IMR-90 (cell line): ENCODE results near the gene LMO4. TPM values are rescaled to one million over a fixed set of nuclear protein-coding genes. Genes with fewer than 3 reads are reported as not detected.

Experiments
- ATAC-seq: fragments of 200-7000 bp; cut with Tn5 transposase; 2 replicates; pipeline ENCODE4 v1.9.1; 2020; ENCODE audit warnings: low read depth, mild to moderate bottlenecking, moderate library complexity
- BruUV-seq: library from RNA; stranded (reverse); fragments of 400-500 nt; replicated peaks from 2 replicates; lab custom pipeline; 2021; lab: Mats Ljungman, UMichigan
- CTCF ChIA-PET: fragments of 300-600 bp; formaldehyde crosslinking; extraction: SDS; loops from one replicate; lab custom pipeline; 2021; ENCODE audit warnings: antibody characterized with exemption; lab: Yijun Ruan, JAX
- POLR2A ChIA-PET: fragments of 300-600 bp; sonication (Branson Sonifier 250); formaldehyde crosslinking; loops from one replicate; lab custom pipeline; 2022; ENCODE audit warnings: antibody characterized with exemption; ENCODE audit not compliant: unreplicated experiment; lab: Charles Lee
- DNase-seq: peaks from one replicate; pipeline ENCODE4 v3.0.0; 2013
- H2AFZ ChIP-seq: replicated peaks from 2 replicates; pipeline ENCODE3; 2013; ENCODE audit warnings: low read length, mild to moderate bottlenecking; ENCODE audit not compliant: poor library complexity
- H2AK5ac ChIP-seq: 2 replicates; pipeline ENCODE4 v1.6.1; 2013; ENCODE audit warnings: low read depth, low read length, inconsistent platforms
- H2AK9ac ChIP-seq: replicated peaks from 2 replicates; pipeline ENCODE3; 2013; ENCODE audit warnings: mild to moderate bottlenecking, low read depth, low read length, moderate library complexity; ENCODE audit not compliant: poor library complexity
- H2BK120ac ChIP-seq: 2 replicates; pipeline ENCODE4 v1.6.1; 2013; ENCODE audit warnings: low read depth, low read length, inconsistent platforms
- H2BK15ac ChIP-seq: 3 replicates; pipeline ENCODE4 v1.6.1; 2013; ENCODE audit warnings: low read depth, low read length, inconsistent platforms
- H2BK20ac ChIP-seq: 2 replicates; pipeline ENCODE4 v1.6.1; 2013; ENCODE audit warnings: low read depth, mild to moderate bottlenecking, inconsistent platforms, low read length, moderate library complexity
- H2BK5ac ChIP-seq: 2 replicates; pipeline ENCODE4 v1.6.1; 2013; ENCODE audit warnings: mild to moderate bottlenecking, low read depth, low read length, inconsistent platforms; ENCODE audit not compliant: poor library complexity, severe bottlenecking
- H3K14ac ChIP-seq: replicated peaks from 2 replicates; pipeline ENCODE4 v1.6.1; 2013; ENCODE audit warnings: low read depth, low read length, inconsistent platforms
- H3K18ac ChIP-seq: 2 replicates; pipeline ENCODE4 v1.6.1; 2013; ENCODE audit warnings: low read depth, low read length, control low read depth
- H3K23ac ChIP-seq: 2 replicates; pipeline ENCODE4 v1.6.1; 2013; ENCODE audit warnings: low read depth, low read length, inconsistent platforms
- H3K27ac ChIP-seq: 2 replicates; pipeline ENCODE4 v1.5.1; 2013; ENCODE audit warnings: mild to moderate bottlenecking, control low read depth, low read length; ENCODE audit not compliant: insufficient read depth
- H3K27me3 ChIP-seq: 2 replicates; pipeline ENCODE4 v1.6.1; 2013; ENCODE audit warnings: low read length; ENCODE audit not compliant: control insufficient read depth, insufficient read depth
- H3K36me3 ChIP-seq: 2 replicates; pipeline ENCODE4 v1.6.1; 2013; ENCODE audit warnings: low read length, mixed read lengths; ENCODE audit not compliant: control insufficient read depth, insufficient read depth
- H3K4ac ChIP-seq: 2 replicates; pipeline ENCODE4 v1.6.1; 2013; ENCODE audit warnings: low read depth, low read length, inconsistent platforms
- H3K4me1 ChIP-seq: 2 replicates; pipeline ENCODE4 v1.6.1; 2013; ENCODE audit warnings: low read length, mixed read lengths; ENCODE audit not compliant: control insufficient read depth, insufficient read depth
- H3K4me2 ChIP-seq: 2 replicates; pipeline ENCODE4 v1.6.1; 2013; ENCODE audit warnings: low read depth, mild to moderate bottlenecking, control low read depth, low read length, moderate library complexity
- H3K4me3 ChIP-seq: 2 replicates; pipeline ENCODE4 v1.5.1; 2013; ENCODE audit warnings: low read depth, mild to moderate bottlenecking, control low read depth, low read length, moderate library complexity; ENCODE audit not compliant: insufficient read depth
- H3K56ac ChIP-seq: 2 replicates; pipeline ENCODE4 v1.6.1; 2013; ENCODE audit warnings: low read length, inconsistent platforms; ENCODE audit not compliant: insufficient read depth; ENCODE audit errors: extremely low read depth
- H3K79me1 ChIP-seq, 2 experiments: 2 replicates each; pipeline ENCODE4 v1.6.1; 2013; ENCODE audit warnings: low read length in 2 of 2, inconsistent platforms in 1 of 2, low read depth in 1 of 2
- H3K9ac ChIP-seq: 2 replicates; pipeline ENCODE4 v1.6.1; 2013; ENCODE audit warnings: low read depth, low read length, control low read depth
- H3K9me1 ChIP-seq: 2 replicates; pipeline ENCODE4 v1.6.1; 2013; ENCODE audit warnings: low read length, inconsistent platforms; ENCODE audit not compliant: insufficient read depth
- H3K9me3 ChIP-seq: 2 replicates; pipeline ENCODE4 v1.6.1; 2013; ENCODE audit warnings: low read length; ENCODE audit not compliant: control insufficient read depth, insufficient read depth
- H4K20me1 ChIP-seq: 2 replicates; pipeline ENCODE4 v1.6.1; 2013; ENCODE audit warnings: low read length, inconsistent platforms; ENCODE audit not compliant: insufficient read depth
- H4K5ac ChIP-seq: 2 replicates; pipeline ENCODE4 v1.6.1; 2013; ENCODE audit warnings: mild to moderate bottlenecking, low read depth, low read length, control low read depth
- H4K8ac ChIP-seq, 2 experiments: 2 replicates each; pipeline ENCODE4 v1.6.1; 2013; ENCODE audit warnings: low read depth in 2 of 2, low read length in 2 of 2, control low read depth in 1 of 2, inconsistent platforms in 1 of 2
- H4K91ac ChIP-seq: 2 replicates; pipeline ENCODE4 v1.6.1; 2013; ENCODE audit warnings: low read depth, low read length, inconsistent platforms; ENCODE audit not compliant: insufficient read depth
- CEBPB ChIP-seq: IDR thresholded peaks from 2 replicates; pipeline ENCODE4 v1.6.1; 2012; ENCODE audit warnings: low read depth, low read length, improper control_type of control experiment
- FOS ChIP-seq: fragments of 150-350 bp; IDR thresholded peaks from 2 replicates; pipeline ENCODE4 v1.6.1; 2016; ENCODE audit warnings: low read depth, low read length
- MXI1 ChIP-seq: IDR thresholded peaks from 2 replicates; pipeline ENCODE4 v1.6.1; 2012; ENCODE audit warnings: low read depth, mild to moderate bottlenecking, low read length, moderate library complexity, borderline replicate concordance
- WGBS, 2 experiments: methylation state at CpG; one replicate each; pipeline versions ENCODE4 v1.1.5 to v1.1.7; 2013; ENCODE audit warnings: missing lambda C conversion rate in 2 of 2; ENCODE audit not compliant: insufficient read length in 1 of 2; ENCODE audit errors: extremely low coverage in 2 of 2; 5-methylcytosine and 5-hydroxymethylcytosine counted together
- dilution Hi-C: fragments of 300-500 bp; cut with HindIII; formaldehyde crosslinking; loops from one replicate; pipeline ENCODE4 v1.14.3; 2018; ENCODE audit warnings: low sequenced_read_pairs; ENCODE audit not compliant: unreplicated experiment
- in situ Hi-C: fragments of 300-500 bp; cut with MboI; formaldehyde crosslinking; loops from 3 replicates; pipeline ENCODE4 v1.14.3; 2019; ENCODE audit warnings: low sequenced_read_pairs, inconsistent platforms, mixed read lengths
- intact Hi-C: fragments of 100-400 bp; cut with micrococcal nuclease; formaldehyde crosslinking; loops from 2 replicates; pipeline ENCODE4 v1.10.0; 2022
- polyA plus RNA-seq, 3 experiments: library from polyadenylated mRNA; depleted of rRNA; stranded (reverse); fragments of >200 nt; gene quantifications; 2 replicates each; pipeline ENCODE4 v1.2.3, GENCODE V29; 2012; ENCODE audit warnings: low replicate concordance in 1 of 3
- total RNA-seq: library from RNA; depleted of rRNA; stranded (reverse); fragments of >200 nt; gene quantifications from 2 replicates; pipeline ENCODE4 v1.2.3, GENCODE V29; 2012

Gene LMO4
- total and polyA plus RNA-seq, 2 of the 4 experiments (the other 2 are of a cell fraction) = 98.9 to 109 TPM

GRCh38 chr1:87392248-87393192 lies 63.8 kb downstream of the LMO4 start:
- BruUV-seq = no TSS peak
- DNase-seq (peak; percentile 68), ATAC-seq (peak; percentile 46; the same call in 1 of the 2 replicates)

More at GRCh38 chr1:87392248-87393192, 63.8 kb downstream of the LMO4 start:
- Histone ChIP-seq H3K4me3 (no peak overlapping the region), H3K27ac (no peak overlapping the region), H3K9me3 (peaks cover 1% of the 10 kb centered on the region; the same call in 1 of the 2 replicates), H3K4me2 (0 out of 2 replicates have a peak overlapping the region, but pooled peaks have one; percentile 20), H3K18ac (no peak overlapping the region), H3K9me1 (no peaks in the 10 kb centered on the region; the same call in 1 of the 2 replicates), H4K8ac (no peak overlapping the region), H4K20me1 (no peaks in the 10 kb centered on the region), H2AK5ac (no peak overlapping the region), H3K27me3 (no peaks in the 10 kb centered on the region), H3K4me1 (peaks cover 7% of the 10 kb centered on the region), H4K5ac (no peak overlapping the region), H2BK5ac (no peak overlapping the region), H3K36me3 (no peaks in the 10 kb centered on the region), H2BK20ac (no peak overlapping the region), H3K23ac (no peak overlapping the region), H4K91ac (no peak overlapping the region), H3K14ac (no peak overlapping the region), H2AK9ac (no peak overlapping the region), H2AFZ (peak overlapping the region; percentile 78), H2BK15ac (no peak overlapping the region), H3K56ac (no peak overlapping the region), H3K79me1 (no peaks in the 10 kb centered on the region), H2BK120ac (no peak overlapping the region), H3K4ac (no peak overlapping the region), H3K9ac (no peak overlapping the region)
- in situ Hi-C loops = no loop called here
- WGBS, 2 experiments = no CpG with 5 or more reads among the region's 7 CpGs
- POLR2A ChIA-PET = no interaction called here
- dilution Hi-C loops = no loop called here
- CTCF ChIA-PET = no interaction called here
- intact Hi-C loops = no loop called here
- no peak for TF ChIP-seq MXI1
- TF ChIP-seq FOS = no peak
- TF ChIP-seq CEBPB = peak; percentile 30; the same call in 1 of the 2 replicates
